HL-60/S4 treated with phorbol 12-myristate 13-acetate at 8.2 ng/mL for 4 days and 3 days (cell line): ENCODE data around the gene DUSP23.

Source experiments
- in situ Hi-C: fragments of 300-500 bp; cut with MboI; formaldehyde crosslinking; loops from 2 replicates; pipeline ENCODE4 v1.15.0; 2022; ENCODE audit warnings: low sequenced_read_pairs

The DUSP23 gene

DNA sequence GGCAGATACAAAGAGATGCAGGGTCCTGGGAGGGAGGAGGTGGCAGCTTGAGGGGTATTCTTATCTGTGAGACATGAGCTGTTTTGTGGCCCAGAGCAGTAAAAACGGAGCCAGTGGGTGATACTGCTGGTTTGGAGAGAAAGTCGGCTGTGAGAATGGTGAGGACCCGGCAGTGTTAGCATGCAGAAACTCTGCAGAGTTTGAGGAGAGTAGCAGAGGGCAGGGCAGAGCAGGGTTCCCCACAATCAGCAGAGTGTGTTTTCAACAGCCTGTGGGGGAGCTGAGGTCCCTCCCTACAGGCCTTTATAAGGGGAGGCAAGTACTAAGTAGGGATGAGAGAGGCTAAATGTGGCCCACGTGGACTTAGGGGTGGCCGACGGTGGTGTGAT lies 46.3 kb downstream of the DUSP23 start:
- in situ Hi-C loops, result no loop called here

DNA sequence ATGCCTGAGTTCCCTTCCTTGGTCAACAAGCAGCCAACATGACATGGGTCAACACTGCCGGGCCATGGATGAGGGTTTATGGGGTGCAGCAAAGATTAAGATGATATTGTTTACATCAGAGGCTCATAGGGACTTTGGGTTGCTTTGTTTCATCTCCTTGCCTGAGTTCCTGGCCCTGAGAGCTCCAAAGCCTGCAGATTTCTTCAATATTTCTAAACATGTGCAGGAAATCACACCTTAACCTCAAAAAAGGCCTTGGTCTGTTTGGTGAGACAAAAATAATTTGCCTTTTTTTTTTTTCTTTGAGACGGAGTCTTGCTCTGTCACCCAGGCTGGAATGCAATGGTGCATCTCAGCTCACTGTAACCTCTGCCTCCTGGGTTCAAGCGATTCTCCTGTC lies 46.8 kb downstream of the DUSP23 start:
- in situ Hi-C loops, result no loop called here

DNA sequence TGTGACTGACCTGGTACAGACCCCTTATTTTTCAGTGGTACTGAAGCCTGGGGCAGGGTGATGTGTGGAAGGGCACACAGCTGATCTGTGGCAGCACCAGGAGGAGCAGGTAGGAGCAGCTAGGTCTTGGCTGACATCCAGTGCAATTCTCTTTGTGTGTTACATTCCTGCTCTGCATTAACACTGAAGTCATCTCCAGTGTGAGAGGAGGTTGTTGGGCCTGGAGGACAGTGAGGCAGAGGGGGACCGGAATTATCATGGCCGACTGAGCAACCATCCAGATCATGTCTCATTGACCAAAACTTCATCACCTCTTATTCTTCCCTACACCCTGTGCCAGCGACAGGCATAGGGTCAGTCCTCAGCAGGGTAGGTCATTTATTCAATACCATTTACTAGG lies 47.4 kb downstream of the DUSP23 start:
- in situ Hi-C loops, result no loop called here

DNA sequence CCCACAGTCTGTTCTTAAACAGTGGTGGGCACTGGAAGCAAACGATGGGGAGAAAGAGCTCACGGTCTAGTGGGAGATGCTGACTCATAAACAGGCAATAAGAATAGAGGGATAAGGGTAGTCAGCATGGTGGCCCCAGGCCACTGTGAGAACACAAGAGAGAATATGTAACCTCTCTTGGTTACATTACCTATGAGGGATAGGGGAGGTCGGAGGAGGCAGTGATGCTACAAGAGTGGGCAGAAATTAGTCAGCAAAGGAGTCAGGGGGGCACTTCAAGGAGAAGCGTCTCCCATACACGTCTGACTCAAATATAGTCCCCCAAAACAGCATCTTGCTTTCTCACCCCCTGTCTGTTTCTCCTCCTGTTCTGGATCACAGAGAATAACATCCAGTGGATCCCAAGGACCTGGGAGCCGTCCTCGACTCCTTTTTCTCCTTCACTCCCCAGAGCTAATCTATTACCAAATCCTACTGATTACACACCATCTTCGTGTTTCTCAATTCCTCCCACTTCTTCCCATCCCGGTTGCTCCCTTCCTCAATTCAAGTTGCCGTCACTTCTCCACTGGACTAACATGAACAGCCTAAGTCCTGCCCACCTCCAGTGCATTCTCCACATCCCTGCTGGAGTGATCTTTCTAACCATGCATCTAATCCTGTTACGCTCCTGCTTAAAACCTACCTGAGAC lies 48.0 kb downstream of the DUSP23 start:
- in situ Hi-C loops, result no loop called here

DNA sequence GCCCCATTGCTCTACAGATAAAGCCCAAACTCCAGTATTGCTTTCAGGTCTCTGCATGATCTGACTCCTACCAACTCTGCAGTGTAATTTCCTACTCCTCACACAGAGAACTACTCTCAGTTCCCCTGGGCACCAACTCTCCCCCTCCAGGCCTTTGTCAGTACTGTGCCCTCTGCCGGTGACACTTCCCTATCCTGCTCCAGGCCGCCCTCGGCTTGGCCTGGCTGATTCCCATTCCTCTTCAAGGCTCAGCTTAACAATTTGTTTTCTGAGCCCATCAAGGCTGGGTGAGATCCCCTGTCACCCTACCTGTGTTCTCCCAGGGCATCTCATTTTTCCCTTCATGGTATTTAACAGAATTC lies 48.5 kb downstream of the DUSP23 start:
- in situ Hi-C loops, result no loop called here

DNA sequence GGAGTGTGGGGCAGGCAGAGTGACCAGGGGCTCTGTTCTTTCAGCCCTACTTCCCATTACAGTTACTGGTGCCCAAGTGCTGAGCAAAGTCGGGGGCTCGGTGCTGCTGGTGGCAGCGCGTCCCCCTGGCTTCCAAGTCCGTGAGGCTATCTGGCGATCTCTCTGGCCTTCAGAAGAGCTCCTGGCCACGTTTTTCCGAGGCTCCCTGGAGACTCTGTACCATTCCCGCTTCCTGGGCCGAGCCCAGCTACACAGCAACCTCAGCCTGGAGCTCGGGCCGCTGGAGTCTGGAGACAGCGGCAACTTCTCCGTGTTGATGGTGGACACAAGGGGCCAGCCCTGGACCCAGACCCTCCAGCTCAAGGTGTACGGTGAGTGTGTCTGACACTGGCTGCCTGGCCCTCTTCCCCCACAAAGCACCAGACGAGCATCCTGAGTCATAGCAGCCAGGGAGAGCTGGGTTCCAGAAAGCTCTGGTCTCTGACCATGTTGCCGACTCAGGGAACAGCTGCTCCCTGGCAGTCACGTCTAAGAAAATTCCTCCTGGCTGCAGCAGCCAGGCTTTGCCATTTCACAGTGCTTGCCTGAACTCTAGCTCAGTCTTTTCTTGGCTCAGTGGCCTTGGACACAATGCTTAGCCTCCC lies 49.2 kb downstream of the DUSP23 start:
- in situ Hi-C loops, result no loop called here

DNA sequence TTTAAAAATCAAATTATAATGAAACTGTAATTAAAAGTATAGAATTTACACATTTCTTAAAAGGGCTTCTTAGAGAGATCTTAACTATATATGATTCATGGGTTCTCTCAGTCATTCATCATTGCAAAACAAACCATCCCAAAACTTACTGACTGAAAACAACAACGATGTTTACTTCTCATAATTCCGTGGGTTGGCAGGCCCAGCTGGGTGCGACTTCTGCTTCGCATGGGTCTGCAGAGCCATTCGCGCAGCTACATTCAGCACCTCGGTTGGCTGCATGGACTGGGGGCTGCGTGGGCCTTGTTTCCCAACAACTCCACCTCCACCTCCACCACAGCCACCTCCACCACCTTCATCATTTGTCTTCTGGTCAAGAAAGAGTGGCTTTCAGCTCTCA lies 50.0 kb downstream of the DUSP23 start:
- in situ Hi-C loops, result no loop called here

DNA sequence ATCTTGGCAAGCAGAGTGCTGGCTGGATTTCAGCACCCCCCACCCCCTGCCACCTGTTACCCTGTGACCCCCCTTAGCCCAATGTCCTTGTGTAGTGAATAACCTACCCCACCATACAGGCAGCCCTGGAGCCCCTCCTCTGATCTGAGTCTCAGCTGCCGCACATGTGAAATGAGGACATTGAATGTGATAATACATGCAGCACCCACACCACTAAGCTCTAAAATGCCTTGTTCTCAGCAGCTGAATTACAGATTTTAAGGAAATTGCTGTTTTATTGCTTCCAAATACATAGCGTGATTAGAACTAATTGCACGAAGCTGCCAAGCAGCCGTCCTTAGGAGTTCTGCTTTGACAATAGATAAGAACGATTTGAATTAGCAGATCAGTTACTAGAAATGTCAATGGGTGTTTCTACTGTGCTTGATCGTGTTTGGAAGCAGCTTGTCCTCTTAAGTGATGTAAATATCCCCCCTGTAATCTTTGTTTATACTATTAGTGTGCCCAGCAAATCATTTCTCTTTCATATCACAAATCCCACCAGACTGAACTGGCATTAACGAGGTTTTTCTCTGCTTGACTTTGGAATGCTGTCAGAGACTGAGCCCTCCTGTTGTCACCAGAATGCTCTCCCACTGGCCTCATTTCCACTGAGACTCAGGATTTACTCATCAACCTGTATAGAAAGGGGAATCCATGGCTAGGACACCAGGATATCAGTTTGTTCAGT lies 50.8 kb downstream of the DUSP23 start:
- in situ Hi-C loops, result no loop called here
